Stimulated activated CD4-positive, alpha-beta T cell treated with anti-CD3 and anti-CD28 coated beads, Interleukin-1b, Interleukin-23, amount 100 ng/mL, for 1 hour (primary cell): Measurements from ENCODE around the gene GLRX3.

ENCODE experiments used
- DNase-seq, 2 donors: peaks; one replicate each; pipeline ENCODE4 v3.0.0-alpha.2; 2020; ENCODE audit warnings: low read depth in 2 of 2

GLRX3 gene

DNA sequence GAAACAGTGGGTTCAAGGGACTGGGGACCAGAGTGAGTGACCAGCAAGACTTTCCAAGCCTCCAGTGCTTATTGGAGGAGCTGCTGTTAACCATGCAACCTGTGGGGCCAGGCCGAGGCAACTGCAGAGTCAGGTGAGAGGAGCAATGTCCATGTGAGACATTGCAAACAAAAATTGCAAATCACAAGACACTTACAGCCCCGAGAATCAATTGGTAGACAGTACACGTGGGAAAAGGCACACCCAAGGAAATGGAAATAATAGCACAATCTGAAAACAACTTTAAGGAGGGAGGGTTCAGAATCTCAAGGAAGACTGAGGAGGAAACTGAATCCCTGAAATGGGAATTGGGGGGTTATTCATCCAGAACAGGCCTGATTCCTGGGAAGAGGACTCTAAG lies 72.6 kb downstream of the GLRX3 start:
- DNase-seq, result no peak

DNA sequence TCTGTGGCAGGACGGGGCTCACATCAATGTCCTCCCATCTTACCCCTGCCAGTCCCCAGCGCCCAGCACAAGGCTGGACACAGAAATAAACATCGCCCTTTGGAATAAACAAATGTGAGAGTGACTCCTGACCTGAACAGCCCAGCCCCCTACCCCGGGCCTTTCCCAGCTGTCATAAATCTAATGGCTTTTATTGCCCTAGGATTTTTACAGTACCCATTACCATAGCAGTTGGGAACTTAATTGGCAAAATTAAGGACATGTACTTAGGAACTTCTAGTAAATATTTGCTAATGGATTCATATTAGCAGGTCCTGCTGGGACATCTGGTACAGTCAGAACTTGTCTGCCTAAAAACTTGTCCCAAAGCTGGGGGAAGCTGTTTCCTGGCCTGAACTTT lies 76.6 kb downstream of the GLRX3 start:
- no peak for DNase-seq

DNA sequence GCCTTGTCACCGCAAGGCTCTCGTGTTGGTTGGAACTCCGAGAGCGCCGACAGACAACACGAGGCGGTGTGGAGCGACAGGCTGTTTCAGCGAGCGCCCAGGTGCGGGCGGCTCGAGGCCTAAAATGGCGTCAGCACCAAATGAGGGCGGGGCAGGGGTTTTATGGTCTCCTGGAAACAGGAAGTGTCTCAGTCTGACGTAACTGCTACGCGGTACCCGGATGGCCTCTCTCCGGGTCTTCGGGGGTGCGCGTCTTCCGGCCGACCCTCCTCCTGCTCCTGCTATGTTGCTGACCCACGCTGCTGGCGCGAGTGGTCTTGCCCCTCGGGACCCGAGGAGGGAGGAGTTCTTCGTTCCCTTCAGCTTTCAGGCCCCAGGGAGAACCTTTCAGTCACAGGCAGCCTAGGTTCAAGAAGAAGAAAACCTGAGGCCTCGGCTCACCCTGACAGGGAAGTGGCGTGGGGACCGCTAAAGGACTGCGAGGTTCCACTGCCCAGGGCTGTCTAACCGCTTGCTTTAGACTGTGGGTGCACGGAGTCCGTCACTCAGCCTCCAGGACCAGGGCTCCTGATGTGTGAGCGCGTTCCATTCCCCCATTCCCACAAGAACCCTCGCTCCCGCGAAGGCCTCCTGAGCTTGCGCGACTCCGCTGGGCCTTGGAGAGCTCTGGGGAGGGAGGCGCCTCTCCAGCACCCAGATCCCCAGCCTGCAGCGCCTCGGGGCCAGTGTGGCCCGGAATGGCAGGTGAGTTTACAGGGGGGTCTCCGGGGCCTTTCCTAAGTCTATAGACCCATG lies 77.3 kb downstream of the GLRX3 start:
- DNase-seq, result no peak

DNA sequence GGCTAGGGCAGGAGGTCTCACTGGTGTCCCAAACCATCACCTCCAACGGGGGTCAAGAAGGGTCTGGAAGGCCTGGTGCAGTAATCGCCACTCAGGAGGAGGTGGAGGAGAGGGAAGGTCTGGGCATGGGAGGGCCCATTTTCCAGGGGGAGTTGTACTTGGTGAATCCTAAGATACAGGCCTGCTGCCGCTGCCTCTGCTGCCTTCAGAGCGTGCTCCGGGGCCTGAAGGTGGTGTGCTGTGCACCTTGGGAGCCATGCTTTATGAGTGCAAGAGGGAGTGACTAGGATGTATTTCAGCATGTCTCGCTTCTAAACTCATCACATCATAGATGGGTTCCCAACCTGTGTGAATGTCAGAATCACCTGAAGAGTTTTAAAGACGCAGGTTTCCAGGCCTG lies 78.2 kb downstream of the GLRX3 start:
- no peak for DNase-seq

DNA sequence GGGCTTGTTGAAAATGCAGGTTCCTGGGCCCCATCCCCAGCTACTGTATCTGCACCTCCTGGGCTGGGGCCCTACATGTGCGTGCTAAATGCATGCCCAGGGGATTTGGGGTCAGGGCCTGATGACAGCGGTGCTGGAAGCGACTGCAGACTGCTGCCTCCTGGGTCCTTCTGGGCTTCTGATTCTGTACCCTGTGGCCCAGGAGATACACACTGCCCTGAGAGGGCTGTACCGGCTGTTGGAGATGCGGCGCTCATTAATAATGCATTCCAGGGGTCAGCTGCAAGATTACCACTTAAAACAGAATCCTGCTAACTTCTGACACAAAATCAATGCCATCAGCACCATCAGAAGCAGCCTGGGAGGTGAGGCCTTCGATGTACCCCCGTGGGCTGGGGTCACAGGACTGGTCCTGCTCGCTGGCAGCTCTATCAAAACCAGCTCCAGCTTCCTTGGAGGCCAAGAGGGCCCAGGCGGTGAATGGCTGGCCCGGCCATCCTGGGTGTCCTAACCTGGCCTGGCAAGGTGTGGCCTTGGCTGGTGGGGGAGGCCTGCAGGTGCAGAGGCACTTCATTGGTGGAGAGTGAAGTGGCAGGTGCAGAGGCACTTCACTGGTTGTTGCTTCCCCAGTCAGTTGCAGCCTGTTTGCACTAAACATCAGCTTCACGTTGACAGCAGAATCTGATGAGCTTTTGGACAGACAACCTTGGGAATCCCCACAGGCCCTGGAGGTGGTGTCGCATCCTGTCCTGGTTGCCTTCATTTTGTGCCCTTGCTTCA lies 79.2 kb downstream of the GLRX3 start:
- no peak for DNase-seq

DNA sequence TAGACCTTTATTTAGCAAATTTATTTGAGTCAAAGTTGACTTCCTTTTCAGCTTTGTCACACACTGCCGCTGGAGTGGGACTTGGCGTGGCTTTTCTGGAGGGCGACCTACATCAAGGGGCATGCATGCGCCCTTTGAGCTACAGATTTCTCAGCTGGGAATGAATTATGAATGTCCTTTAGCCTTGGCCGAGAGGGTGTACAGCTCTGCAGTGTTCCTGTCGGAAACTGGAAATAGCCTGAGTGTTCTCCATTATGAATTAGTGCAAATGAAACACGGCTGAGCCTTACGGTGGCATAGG lies 79.7 kb downstream of the GLRX3 start:
- DNase-seq, result no peak

DNA sequence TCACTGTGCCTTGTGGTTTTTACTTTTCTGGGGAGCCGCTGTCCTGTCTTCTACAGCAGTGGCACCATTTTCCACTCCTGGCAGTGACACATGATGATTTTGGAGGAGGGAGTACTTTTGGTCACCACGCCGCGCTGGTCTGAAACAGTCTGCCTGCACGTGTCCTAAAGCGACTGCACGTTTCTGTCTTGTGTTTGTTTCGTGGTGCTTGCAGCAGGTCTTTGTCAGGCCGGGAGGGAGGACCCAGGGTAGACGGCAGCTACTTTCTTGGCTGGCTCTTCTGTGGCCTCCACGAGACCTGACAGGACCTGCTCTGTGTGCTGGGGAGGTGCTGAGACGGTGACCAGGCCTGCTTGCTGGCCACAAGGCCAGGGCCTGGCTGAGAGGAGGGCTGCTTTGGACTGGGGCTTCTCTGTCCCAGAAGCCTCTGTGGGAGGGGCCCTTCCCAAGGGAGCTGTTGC lies 82.0 kb downstream of the GLRX3 start:
- DNase-seq, result no peak

DNA sequence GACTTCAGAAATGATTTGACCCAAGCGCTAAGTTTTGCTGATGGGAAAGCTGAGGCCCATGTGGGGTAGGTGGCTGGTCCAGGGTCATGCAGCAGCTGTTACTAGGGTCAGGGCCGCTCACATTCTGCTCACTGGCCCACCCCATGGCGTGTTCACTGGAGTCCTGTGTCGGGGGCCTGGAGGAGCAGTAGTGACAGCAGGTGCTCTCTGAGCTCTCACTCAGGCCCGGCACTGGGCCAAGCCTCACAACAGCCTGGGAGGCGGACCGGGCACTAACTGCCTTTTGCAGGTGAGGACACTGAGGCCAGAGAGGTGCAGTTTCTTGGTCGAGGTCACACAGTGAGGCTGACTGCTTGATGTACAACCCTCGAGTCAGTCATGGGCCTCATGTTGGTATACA lies 82.7 kb downstream of the GLRX3 start:
- no peak for DNase-seq

DNA sequence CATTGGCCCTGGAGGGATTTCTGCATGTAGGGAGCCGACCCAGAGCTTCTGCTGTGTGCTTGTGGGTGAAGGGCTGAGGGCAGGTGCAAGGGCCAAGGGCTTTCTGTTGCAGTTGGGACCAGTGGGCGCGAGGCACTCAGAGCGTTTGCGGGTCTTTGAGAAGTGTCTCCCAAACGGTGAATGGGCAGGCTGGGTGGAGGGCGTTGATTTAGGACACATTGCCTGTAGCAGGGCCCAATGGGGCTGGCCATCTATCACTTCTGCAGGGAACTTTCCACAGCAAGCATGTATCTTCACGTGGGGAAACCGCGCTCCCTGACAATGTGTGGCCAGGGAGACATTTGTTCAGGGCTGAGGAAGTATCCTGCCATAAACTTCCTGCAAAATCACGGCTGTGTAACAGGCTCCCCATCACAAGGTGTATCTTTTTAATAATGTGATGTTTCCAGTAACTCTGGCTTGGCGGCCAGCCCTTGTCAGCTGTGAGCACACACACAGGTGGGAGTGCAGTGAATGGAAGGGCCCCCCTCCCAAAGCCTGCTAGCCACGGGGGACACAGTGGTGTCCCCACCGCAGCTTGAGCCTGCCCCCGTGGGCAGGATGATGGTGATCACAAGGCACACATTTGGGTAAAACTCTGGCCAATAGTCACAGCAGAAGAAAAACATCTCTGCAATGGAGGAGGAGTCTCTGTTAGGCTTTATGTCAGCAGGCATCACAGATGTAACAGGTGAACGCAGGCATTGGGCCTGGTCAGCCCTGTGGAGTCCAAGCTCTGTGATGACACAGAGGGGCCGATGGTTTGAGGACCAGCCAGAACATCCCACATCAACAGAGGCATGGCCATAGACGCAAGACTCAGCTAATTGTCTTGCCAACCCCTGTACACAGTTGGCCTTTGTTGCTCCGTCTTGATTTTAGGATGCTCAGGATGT lies 84.3 kb downstream of the GLRX3 start:
- DNase-seq, result no peak

DNA sequence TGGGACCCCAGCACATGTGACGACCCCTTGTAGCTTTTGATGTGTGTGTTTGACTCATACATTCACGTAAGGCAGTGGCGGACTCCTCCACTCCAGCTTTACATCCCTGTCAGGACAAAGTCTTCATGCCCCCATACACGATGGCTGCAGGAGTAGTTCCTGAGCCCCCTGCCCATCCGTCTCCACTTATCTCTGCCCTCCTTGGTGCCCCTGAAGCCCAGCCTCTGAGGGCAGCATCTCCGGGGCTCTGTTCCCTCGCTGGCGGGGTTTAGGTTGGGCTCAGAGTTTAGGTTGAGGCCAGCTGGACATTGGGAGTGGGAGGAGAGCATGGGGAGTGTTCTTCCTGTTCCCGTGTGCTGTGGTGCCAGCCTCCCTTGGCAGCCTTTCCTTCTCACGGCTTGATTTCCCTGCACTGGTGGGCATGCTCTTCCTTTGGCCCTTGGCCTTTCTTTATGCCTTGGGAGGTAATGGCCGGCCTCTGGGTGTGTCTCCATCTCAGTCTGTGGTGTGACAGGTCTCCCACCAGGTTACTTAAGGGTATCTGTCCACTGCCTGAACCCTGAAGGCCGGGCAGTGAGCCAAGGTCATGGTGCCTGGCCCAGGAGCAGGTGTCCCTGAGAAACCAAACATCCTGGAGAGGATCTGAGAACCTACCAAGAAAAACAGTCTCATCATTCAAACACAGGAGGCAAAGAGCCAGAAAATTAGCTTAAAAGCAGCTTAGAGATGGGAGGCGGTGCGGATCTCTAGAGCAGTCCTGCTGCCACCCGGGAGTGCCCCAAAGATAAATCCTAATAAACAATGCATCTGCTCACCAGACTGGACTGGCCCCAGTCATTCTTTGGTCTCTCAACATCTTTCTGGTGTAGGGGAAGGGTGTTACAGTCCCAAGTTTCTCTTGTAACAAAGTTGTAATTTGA lies 85.5 kb downstream of the GLRX3 start:
- no peak for DNase-seq

DNA sequence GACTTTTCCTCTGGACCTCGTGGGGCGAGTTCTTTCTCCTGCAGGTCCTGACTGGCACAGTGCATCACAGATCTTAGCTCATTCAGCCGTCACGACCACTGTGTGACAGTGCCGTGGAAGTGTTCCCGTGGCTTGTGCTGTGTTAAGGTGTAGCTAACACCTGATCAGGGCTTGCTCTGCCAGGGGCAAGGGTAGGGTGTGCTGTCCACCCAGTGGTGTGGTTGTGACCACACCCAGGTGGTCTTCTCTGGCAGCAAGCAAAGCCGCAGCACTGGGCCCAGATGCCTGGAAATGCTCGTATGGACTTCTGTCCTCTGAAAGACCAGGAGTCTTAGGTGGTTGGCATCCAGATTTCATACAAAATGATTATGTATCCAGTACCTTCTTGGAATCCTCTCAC lies 86.2 kb downstream of the GLRX3 start:
- DNase-seq, result no peak

DNA sequence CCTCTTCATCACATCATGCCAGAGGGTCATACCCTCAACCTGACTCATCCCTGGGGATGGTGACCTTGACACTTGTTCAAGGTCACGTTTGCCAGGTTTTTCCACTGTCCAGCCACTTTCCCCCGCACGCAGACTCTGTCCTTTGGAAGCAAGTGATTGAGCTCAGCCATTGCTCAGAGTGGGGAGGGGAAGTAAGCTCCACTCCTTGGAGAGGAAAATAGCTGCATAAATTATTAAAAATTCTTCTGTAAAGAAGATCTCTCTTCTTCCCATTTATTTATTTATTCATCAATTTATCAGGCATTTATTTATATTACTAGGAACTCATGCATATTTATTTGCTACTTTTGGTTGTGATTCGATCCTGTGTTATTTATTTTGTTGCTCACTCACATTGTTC lies 88.0 kb downstream of the GLRX3 start:
- DNase-seq, result no peak

DNA sequence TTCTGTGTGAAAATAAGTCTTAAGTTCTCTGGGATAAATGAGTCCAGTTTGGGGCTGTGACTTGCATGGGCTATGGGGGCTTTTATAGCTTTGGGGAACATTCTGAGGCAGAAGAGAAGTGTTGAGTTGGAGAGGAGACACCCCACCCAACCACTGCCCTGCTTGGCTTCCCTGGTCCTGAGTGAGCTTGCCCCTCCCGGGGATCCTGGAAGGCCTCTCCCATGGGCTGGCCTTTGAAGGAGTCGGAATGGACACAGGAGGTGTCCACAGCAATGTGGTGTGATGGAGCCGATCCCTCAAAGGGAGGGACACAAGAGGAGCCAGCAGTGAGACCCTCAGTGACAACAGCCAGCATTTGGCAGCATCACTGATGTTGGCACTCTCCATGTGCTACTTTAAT lies 89.8 kb downstream of the GLRX3 start:
- no peak for DNase-seq

DNA sequence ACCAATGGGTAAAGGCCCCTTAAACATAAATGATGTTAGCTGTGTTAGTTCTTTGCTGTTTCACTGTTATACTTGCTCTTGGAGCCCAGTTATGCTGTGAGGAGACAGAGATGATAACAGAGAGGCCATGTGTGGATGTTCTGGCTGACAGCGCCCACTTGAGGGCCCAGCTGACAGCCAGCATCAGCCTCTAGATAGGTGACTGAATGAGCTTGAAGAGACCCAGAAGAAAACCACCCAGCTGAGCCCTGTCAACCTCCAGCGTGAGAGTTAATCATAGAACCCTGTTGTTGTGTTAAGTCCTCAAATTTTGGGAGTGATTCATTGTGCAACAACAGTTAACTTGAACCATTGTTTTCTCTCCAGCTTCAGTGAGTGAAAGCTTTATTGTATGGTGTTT lies 91.7 kb downstream of the GLRX3 start:
- no peak for DNase-seq
